WTC11 (cell line): Measurements from ENCODE around the gene EDDM13. TPM values are rescaled to one million over a fixed set of nuclear protein-coding genes. Genes with fewer than 3 reads are reported as not detected.

Source experiments
- ATAC-seq: fragments of 200-7000 bp; cut with Tn5 transposase; 2 replicates; pipeline ENCODE4 v1.10.0; 2021; ENCODE audit warnings: mild to moderate bottlenecking, moderate library complexity
- CTCF ChIA-PET: fragments of 300-600 bp; sonication (Branson Sonifier 250); formaldehyde crosslinking; loops from one replicate; lab custom pipeline; 2021; ENCODE audit warnings: antibody characterized with exemption; lab: Charles Lee
- POLR2A ChIA-PET: fragments of 350-600 bp; sonication (Branson Sonifier 250); formaldehyde crosslinking; loops from one replicate; lab custom pipeline; 2021; ENCODE audit warnings: antibody characterized with exemption; lab: Charles Lee
- DNase-seq: peaks from one replicate; pipeline ENCODE4 v3.0.0; 2021; ENCODE audit warnings: low spot score
- H3K27ac Mint-ChIP-seq: 2 replicates; pipeline ENCODE4 v1.8.0; 2021; ENCODE audit warnings: mixed read lengths
- H3K27me3 Mint-ChIP-seq: 2 replicates; pipeline ENCODE4 v1.8.0; 2021; ENCODE audit warnings: low read depth, mild to moderate bottlenecking, moderate library complexity, mixed read lengths
- H3K36me3 Mint-ChIP-seq: 2 replicates; pipeline ENCODE4 v1.8.0; 2021; ENCODE audit warnings: mixed read lengths
- H3K4me1 Mint-ChIP-seq: 2 replicates; pipeline ENCODE4 v1.8.0; 2022; ENCODE audit warnings: mixed read lengths
- H3K4me3 Mint-ChIP-seq: 2 replicates; pipeline ENCODE4 v1.8.0; 2021; ENCODE audit warnings: mild to moderate bottlenecking, moderate library complexity, mixed read lengths
- H3K9me3 Mint-ChIP-seq: 2 replicates; pipeline ENCODE4 v1.8.0; 2021; ENCODE audit warnings: mixed read lengths
- FOXK1 ChIP-seq: sonication (generic); formaldehyde crosslinking; IDR thresholded peaks from 2 replicates; pipeline ENCODE4 v1.8.0; 2022; ENCODE audit warnings: mild to moderate bottlenecking, moderate library complexity, missing genetic modification reagents
- HMGXB4 ChIP-seq: sonication (generic); formaldehyde crosslinking; IDR thresholded peaks from 2 replicates; pipeline ENCODE4 v1.8.1; 2023; ENCODE audit warnings: mild to moderate bottlenecking, moderate library complexity, missing genetic modification reagents
- JAZF1 ChIP-seq: fragments of 250-450 bp; sonication (Bioruptor Pico); IDR thresholded peaks from 2 replicates; pipeline ENCODE4 v1.9.0; 2021; ENCODE audit warnings: moderate library complexity, mild to moderate bottlenecking, inconsistent platforms
- NR2C2 ChIP-seq: sonication (generic); formaldehyde crosslinking; IDR thresholded peaks from 2 replicates; pipeline ENCODE4 v1.8.0; 2022; ENCODE audit warnings: mild to moderate bottlenecking, missing genetic modification reagents
- RORB ChIP-seq: fragments of 250-450 bp; sonication (Bioruptor Pico); IDR thresholded peaks from 2 replicates; pipeline ENCODE4 v1.9.0; 2021; ENCODE audit warnings: mild to moderate bottlenecking
- SMAD3 ChIP-seq: sonication (generic); formaldehyde crosslinking; IDR thresholded peaks from 2 replicates; pipeline ENCODE4 v1.8.0; 2022; ENCODE audit warnings: missing genetic modification reagents, mild to moderate bottlenecking, borderline replicate concordance
- TEAD1 ChIP-seq: sonication (generic); formaldehyde crosslinking; IDR thresholded peaks from 2 replicates; pipeline ENCODE4 v1.8.0; 2022; ENCODE audit warnings: mild to moderate bottlenecking, missing genetic modification reagents
- ZNF671 ChIP-seq: fragments of 250-450 bp; sonication (Bioruptor Pico); IDR thresholded peaks from 2 replicates; pipeline ENCODE4 v1.8.0; 2021; ENCODE audit warnings: mild to moderate bottlenecking
- total RNA-seq: library from RNA; stranded (reverse); gene quantifications from 3 replicates; pipeline ENCODE4 v1.2.3, GENCODE V29; 2021
- TF ChIP-seq, protein P1 (sequence below): sonication (generic); formaldehyde crosslinking; IDR thresholded peaks from 2 replicates; pipeline ENCODE4 v1.8.1; 2023; ENCODE audit warnings: mild to moderate bottlenecking, missing genetic modification reagents, moderate library complexity
- TF ChIP-seq, protein P2 (sequence below): fragments of 200-600 bp; IDR thresholded peaks from 2 replicates; pipeline ENCODE4 v1.8.0; 2022; ENCODE audit warnings: antibody characterized with exemption
- TF ChIP-seq, protein P3 (sequence below): sonication (generic); formaldehyde crosslinking; IDR thresholded peaks from 2 replicates; pipeline ENCODE4 v1.8.1; 2023; ENCODE audit warnings: mild to moderate bottlenecking, missing genetic modification reagents, borderline replicate concordance
- TF ChIP-seq, protein P4 (sequence below): fragments of 250-450 bp; sonication (Bioruptor Pico); IDR thresholded peaks from 2 replicates; pipeline ENCODE4 v1.9.0; 2021; ENCODE audit warnings: mild to moderate bottlenecking
- TF ChIP-seq, protein P5 (sequence below): sonication (generic); formaldehyde crosslinking; IDR thresholded peaks from 2 replicates; pipeline ENCODE4 v1.8.1; 2022; ENCODE audit warnings: low read depth, missing genetic modification reagents, borderline replicate concordance
- TF ChIP-seq, protein P6 (sequence below): sonication (generic); formaldehyde crosslinking; IDR thresholded peaks from 2 replicates; pipeline ENCODE4 v1.8.1; 2023; ENCODE audit warnings: mild to moderate bottlenecking, missing genetic modification reagents

EDDM13 gene
- total RNA-seq, 1 experiment from 2014 or later: not detected

- Mint-ChIP-seq H3K4me3 (no peak overlapping the region), H3K36me3 (peaks cover 37% of the 10 kb centered on the region), H3K27ac (no peak overlapping the region), H3K4me1 (0 out of 2 replicates have a peak, but pooled peaks cover 4% of the 10 kb centered on the region), H3K27me3 (no peaks in the 10 kb centered on the region; the same call in 1 of the 2 replicates), H3K9me3 (peaks cover 38% of the 10 kb centered on the region)
- CTCF ChIA-PET: no interaction called here
- ATAC-seq: no peak
- TF ChIP-seq, protein P1, sequence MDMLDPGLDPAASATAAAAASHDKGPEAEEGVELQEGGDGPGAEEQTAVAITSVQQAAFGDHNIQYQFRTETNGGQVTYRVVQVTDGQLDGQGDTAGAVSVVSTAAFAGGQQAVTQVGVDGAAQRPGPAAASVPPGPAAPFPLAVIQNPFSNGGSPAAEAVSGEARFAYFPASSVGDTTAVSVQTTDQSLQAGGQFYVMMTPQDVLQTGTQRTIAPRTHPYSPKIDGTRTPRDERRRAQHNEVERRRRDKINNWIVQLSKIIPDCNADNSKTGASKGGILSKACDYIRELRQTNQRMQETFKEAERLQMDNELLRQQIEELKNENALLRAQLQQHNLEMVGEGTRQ (CRISPR knock-in tag): no peak
- TF ChIP-seq, protein P2, sequence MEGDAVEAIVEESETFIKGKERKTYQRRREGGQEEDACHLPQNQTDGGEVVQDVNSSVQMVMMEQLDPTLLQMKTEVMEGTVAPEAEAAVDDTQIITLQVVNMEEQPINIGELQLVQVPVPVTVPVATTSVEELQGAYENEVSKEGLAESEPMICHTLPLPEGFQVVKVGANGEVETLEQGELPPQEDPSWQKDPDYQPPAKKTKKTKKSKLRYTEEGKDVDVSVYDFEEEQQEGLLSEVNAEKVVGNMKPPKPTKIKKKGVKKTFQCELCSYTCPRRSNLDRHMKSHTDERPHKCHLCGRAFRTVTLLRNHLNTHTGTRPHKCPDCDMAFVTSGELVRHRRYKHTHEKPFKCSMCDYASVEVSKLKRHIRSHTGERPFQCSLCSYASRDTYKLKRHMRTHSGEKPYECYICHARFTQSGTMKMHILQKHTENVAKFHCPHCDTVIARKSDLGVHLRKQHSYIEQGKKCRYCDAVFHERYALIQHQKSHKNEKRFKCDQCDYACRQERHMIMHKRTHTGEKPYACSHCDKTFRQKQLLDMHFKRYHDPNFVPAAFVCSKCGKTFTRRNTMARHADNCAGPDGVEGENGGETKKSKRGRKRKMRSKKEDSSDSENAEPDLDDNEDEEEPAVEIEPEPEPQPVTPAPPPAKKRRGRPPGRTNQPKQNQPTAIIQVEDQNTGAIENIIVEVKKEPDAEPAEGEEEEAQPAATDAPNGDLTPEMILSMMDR: no peak
- TF ChIP-seq, protein P3, sequence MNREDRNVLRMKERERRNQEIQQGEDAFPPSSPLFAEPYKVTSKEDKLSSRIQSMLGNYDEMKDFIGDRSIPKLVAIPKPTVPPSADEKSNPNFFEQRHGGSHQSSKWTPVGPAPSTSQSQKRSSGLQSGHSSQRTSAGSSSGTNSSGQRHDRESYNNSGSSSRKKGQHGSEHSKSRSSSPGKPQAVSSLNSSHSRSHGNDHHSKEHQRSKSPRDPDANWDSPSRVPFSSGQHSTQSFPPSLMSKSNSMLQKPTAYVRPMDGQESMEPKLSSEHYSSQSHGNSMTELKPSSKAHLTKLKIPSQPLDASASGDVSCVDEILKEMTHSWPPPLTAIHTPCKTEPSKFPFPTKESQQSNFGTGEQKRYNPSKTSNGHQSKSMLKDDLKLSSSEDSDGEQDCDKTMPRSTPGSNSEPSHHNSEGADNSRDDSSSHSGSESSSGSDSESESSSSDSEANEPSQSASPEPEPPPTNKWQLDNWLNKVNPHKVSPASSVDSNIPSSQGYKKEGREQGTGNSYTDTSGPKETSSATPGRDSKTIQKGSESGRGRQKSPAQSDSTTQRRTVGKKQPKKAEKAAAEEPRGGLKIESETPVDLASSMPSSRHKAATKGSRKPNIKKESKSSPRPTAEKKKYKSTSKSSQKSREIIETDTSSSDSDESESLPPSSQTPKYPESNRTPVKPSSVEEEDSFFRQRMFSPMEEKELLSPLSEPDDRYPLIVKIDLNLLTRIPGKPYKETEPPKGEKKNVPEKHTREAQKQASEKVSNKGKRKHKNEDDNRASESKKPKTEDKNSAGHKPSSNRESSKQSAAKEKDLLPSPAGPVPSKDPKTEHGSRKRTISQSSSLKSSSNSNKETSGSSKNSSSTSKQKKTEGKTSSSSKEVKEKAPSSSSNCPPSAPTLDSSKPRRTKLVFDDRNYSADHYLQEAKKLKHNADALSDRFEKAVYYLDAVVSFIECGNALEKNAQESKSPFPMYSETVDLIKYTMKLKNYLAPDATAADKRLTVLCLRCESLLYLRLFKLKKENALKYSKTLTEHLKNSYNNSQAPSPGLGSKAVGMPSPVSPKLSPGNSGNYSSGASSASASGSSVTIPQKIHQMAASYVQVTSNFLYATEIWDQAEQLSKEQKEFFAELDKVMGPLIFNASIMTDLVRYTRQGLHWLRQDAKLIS: no peak
- TF ChIP-seq, protein P4, sequence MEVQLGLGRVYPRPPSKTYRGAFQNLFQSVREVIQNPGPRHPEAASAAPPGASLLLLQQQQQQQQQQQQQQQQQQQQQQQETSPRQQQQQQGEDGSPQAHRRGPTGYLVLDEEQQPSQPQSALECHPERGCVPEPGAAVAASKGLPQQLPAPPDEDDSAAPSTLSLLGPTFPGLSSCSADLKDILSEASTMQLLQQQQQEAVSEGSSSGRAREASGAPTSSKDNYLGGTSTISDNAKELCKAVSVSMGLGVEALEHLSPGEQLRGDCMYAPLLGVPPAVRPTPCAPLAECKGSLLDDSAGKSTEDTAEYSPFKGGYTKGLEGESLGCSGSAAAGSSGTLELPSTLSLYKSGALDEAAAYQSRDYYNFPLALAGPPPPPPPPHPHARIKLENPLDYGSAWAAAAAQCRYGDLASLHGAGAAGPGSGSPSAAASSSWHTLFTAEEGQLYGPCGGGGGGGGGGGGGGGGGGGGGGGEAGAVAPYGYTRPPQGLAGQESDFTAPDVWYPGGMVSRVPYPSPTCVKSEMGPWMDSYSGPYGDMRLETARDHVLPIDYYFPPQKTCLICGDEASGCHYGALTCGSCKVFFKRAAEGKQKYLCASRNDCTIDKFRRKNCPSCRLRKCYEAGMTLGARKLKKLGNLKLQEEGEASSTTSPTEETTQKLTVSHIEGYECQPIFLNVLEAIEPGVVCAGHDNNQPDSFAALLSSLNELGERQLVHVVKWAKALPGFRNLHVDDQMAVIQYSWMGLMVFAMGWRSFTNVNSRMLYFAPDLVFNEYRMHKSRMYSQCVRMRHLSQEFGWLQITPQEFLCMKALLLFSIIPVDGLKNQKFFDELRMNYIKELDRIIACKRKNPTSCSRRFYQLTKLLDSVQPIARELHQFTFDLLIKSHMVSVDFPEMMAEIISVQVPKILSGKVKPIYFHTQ: no peak
- TF ChIP-seq, protein P5, sequence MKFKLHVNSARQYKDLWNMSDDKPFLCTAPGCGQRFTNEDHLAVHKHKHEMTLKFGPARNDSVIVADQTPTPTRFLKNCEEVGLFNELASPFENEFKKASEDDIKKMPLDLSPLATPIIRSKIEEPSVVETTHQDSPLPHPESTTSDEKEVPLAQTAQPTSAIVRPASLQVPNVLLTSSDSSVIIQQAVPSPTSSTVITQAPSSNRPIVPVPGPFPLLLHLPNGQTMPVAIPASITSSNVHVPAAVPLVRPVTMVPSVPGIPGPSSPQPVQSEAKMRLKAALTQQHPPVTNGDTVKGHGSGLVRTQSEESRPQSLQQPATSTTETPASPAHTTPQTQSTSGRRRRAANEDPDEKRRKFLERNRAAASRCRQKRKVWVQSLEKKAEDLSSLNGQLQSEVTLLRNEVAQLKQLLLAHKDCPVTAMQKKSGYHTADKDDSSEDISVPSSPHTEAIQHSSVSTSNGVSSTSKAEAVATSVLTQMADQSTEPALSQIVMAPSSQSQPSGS (CRISPR knock-in tag): no peak
- TF ChIP-seq FOXK1: no peak
- TF ChIP-seq NR2C2: no peak
- no peak for TF ChIP-seq ZNF671 (CRISPR knock-in tag)
- no peak for TF ChIP-seq JAZF1 (CRISPR knock-in tag)
- TF ChIP-seq TEAD1 (CRISPR knock-in tag): no peak
- TF ChIP-seq, protein P6, sequence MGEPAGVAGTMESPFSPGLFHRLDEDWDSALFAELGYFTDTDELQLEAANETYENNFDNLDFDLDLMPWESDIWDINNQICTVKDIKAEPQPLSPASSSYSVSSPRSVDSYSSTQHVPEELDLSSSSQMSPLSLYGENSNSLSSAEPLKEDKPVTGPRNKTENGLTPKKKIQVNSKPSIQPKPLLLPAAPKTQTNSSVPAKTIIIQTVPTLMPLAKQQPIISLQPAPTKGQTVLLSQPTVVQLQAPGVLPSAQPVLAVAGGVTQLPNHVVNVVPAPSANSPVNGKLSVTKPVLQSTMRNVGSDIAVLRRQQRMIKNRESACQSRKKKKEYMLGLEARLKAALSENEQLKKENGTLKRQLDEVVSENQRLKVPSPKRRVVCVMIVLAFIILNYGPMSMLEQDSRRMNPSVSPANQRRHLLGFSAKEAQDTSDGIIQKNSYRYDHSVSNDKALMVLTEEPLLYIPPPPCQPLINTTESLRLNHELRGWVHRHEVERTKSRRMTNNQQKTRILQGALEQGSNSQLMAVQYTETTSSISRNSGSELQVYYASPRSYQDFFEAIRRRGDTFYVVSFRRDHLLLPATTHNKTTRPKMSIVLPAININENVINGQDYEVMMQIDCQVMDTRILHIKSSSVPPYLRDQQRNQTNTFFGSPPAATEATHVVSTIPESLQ (CRISPR knock-in tag): no peak
- no peak for TF ChIP-seq RORB (CRISPR knock-in tag)
- TF ChIP-seq SMAD3: no peak
- no peak for TF ChIP-seq HMGXB4 (CRISPR knock-in tag)
- POLR2A ChIA-PET: no interaction called here
- DNase-seq: no peak
These were observed 84.4 kb downstream of the EDDM13 start for GRCh38 chr19:56356944-56357343.

Other genes with a start within 250 kb of the EDDM13 start
- 60.8 to 62.9 TPM (median 62.0 TPM) in 3 replicates for gene ZNF787, start 151.5 kb upstream of the EDDM13 start, total RNA-seq
- gene ZNF444, start 131.5 kb upstream of the EDDM13 start, total RNA-seq: 84.0 to 87.9 TPM (median 87.7 TPM) in 3 replicates
- gene GALP, start 96.7 kb upstream of the EDDM13 start, total RNA-seq: not detected in 3 replicates
- gene ZSCAN5B, start 75.0 kb upstream of the EDDM13 start, total RNA-seq: not detected in 3 replicates
- not detected in 3 replicates for gene ZSCAN5C, start 70.5 kb upstream of the EDDM13 start, total RNA-seq
- gene ZSCAN5A, start 42.1 kb downstream of the EDDM13 start, total RNA-seq: 9.0 to 10.4 TPM (median 9.8 TPM) in 3 replicates
- gene ZNF582, start 120.8 kb downstream of the EDDM13 start, total RNA-seq: 3.5 to 5.7 TPM (median 5.2 TPM) in 3 replicates
- gene ZNF583, start 131.6 kb downstream of the EDDM13 start, total RNA-seq: 1.1 to 2.3 TPM (median 1.6 TPM) in 3 replicates
- 9.7 to 14.4 TPM (median 10.8 TPM) in 3 replicates for gene ZNF667, start 204.6 kb downstream of the EDDM13 start, total RNA-seq
- 0.98 to 1.5 TPM (median 1.5 TPM) in 3 replicates for gene ZNF471, start 235.1 kb downstream of the EDDM13 start, total RNA-seq